ENCODE results near the gene SLF2.

Gene SLF2

GRCh38 chr10:100894589-100895294 is 18.0 kb upstream of the SLF2 start:
- no peak for TF ChIP-seq SUZ12 (IDR thresholded peaks at IDR 0.05; ENCODE audit: extremely low read depth, insufficient read depth, insufficient read length)
- TF ChIP-seq ZNF274 (IDR thresholded peaks at IDR 0.05; ENCODE audit: low read depth, low read length), result no peak
- TF ChIP-seq YY1 (IDR thresholded peaks at IDR 0.05; ENCODE audit: insufficient read depth, insufficient read length), result no peak
- H3K27me3 ChIP-seq (ENCODE audit: insufficient read depth, insufficient read length), result no peaks in the 10 kb centered on the region
- no peaks in the 10 kb centered on the region for H3K36me3 ChIP-seq (ENCODE audit: insufficient read depth, insufficient read length, low read length)
- no peak overlapping the region for H3K9ac ChIP-seq (ENCODE audit: insufficient read length, low read depth)
- no peak for DNase-seq (ENCODE audit: low read depth, low spot score)
- peaks cover 3% of the 10 kb centered on the region for H3K4me1 ChIP-seq (ENCODE audit: insufficient read depth, insufficient read length)
- H3K9me3 ChIP-seq (ENCODE audit: insufficient read depth, low read length), result no peaks in the 10 kb centered on the region
- no peak overlapping the region for H3K4me3 ChIP-seq (ENCODE audit: insufficient read length, low read depth)

DNA sequence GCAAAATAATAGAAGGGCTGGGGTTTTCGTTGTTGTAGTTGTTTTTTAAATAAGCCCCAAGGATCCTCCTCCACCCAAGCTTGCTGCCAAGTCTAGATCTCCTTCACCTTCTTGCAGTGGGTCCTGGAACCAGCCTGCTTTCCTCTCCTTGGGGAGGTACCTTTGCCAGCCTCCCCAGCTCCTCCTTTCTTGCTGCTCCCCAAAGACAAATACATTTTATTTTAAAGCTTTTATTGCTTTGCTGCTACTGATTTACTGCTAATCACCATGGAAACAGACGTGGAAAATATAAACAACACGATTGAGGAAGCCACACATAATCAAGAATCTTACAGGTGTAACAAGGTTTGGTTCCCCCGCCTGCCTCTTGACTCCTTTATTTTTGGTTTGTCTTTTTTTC is 17.4 kb upstream of the SLF2 start:
- no peaks in the 10 kb centered on the region for H3K36me3 ChIP-seq (ENCODE audit: insufficient read depth, insufficient read length, low read length)
- no peaks in the 10 kb centered on the region for H3K9me3 ChIP-seq (ENCODE audit: insufficient read depth, low read length)
- H3K4me1 ChIP-seq (ENCODE audit: insufficient read depth, insufficient read length), result peaks cover 3% of the 10 kb centered on the region
- DNase-seq (ENCODE audit: low read depth, low spot score), result no peak
- TF ChIP-seq YY1 (IDR thresholded peaks at IDR 0.05; ENCODE audit: insufficient read depth, insufficient read length), result no peak
- TF ChIP-seq SUZ12 (IDR thresholded peaks at IDR 0.05; ENCODE audit: extremely low read depth, insufficient read depth, insufficient read length), result no peak
- TF ChIP-seq ZNF274 (IDR thresholded peaks at IDR 0.05; ENCODE audit: low read depth, low read length), result no peak
- H3K27me3 ChIP-seq (ENCODE audit: insufficient read depth, insufficient read length), result no peaks in the 10 kb centered on the region
- H3K9ac ChIP-seq (ENCODE audit: insufficient read length, low read depth), result no peak overlapping the region
- no peak overlapping the region for H3K4me3 ChIP-seq (ENCODE audit: insufficient read length, low read depth)

DNA sequence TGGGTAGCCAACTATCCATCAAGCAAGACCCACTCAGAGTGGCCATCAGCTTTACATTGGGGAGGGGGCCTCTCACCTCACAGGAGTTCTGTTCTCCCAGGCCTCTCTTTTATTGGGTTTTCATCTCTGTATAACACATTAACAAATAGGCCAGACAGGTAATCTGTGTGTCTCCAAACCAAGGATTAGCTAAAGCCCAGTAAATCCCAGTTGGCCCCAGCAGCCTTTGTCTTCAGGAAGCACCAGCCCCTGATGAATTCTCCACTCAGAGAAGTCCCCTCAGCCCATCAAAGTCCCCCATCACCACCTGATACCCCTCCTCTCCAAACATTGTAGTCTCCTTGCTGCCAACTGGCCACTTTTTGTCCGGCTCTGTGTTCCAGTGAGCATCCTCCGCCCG is 16.9 kb upstream of the SLF2 start:
- no peak for DNase-seq (ENCODE audit: low read depth, low spot score)
- Histone ChIP-seq H3K9me3 (ENCODE audit: insufficient read depth, low read length) (no peaks in the 10 kb centered on the region), H3K27me3 (ENCODE audit: insufficient read depth, insufficient read length) (no peaks in the 10 kb centered on the region), H3K36me3 (ENCODE audit: insufficient read depth, insufficient read length, low read length) (no peaks in the 10 kb centered on the region), H3K4me1 (ENCODE audit: insufficient read depth, insufficient read length) (peaks cover 2% of the 10 kb centered on the region), H3K4me3 (ENCODE audit: insufficient read length, low read depth) (no peak overlapping the region), H3K9ac (ENCODE audit: insufficient read length, low read depth) (no peak overlapping the region)
- TF ChIP-seq SUZ12 (IDR thresholded peaks at IDR 0.05; ENCODE audit: extremely low read depth, insufficient read depth, insufficient read length), result no peak
- TF ChIP-seq ZNF274 (IDR thresholded peaks at IDR 0.05; ENCODE audit: low read depth, low read length), result no peak

GRCh38 chr10:100896876-100897461 is 15.8 kb upstream of the SLF2 start:
- DNase-seq (ENCODE audit: low read depth, low spot score), result no peak
- H3K9ac ChIP-seq (ENCODE audit: insufficient read length, low read depth), result no peak overlapping the region
- H3K27me3 ChIP-seq (ENCODE audit: insufficient read depth, insufficient read length), result no peaks in the 10 kb centered on the region

DNA sequence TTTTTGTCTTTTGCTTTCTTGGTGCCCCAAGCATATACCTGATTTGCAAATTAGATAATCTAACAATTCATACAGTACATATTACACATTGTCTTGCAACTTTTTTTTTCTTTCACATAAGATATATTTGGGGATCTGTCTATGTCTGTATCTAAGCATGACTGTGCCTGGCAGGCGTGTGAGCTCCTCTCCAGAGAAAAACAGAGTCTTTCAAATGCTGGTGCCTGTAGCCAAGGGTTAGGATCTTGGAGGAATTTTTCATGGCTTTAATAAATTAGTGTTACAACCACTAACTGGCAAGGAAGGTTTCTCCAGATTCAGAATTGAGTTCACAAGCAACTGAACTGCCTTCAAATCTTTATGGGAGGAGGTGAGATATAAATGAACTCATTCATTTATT is 14.8 kb upstream of the SLF2 start:
- TF ChIP-seq YY1 (IDR thresholded peaks at IDR 0.05; ENCODE audit: insufficient read depth, insufficient read length) (no peak), ZNF274 (IDR thresholded peaks at IDR 0.05; ENCODE audit: low read depth, low read length) (no peak), SUZ12 (IDR thresholded peaks at IDR 0.05; ENCODE audit: extremely low read depth, insufficient read depth, insufficient read length) (no peak)
- Histone ChIP-seq H3K36me3 (ENCODE audit: insufficient read depth, insufficient read length, low read length) (no peaks in the 10 kb centered on the region), H3K27me3 (ENCODE audit: insufficient read depth, insufficient read length) (no peaks in the 10 kb centered on the region), H3K9ac (ENCODE audit: insufficient read length, low read depth) (no peak overlapping the region), H3K9me3 (ENCODE audit: insufficient read depth, low read length) (no peaks in the 10 kb centered on the region), H3K4me3 (ENCODE audit: insufficient read length, low read depth) (no peak overlapping the region), H3K4me1 (ENCODE audit: insufficient read depth, insufficient read length) (no peaks in the 10 kb centered on the region)
- no peak for DNase-seq (ENCODE audit: low read depth, low spot score)

More at GRCh38 chr10:100896876-100897461, 15.8 kb upstream of the SLF2 start:
- H3K4me3 ChIP-seq (ENCODE audit: insufficient read length, low read depth), result no peak overlapping the region
- H3K4me1 ChIP-seq (ENCODE audit: insufficient read depth, insufficient read length), result no peaks in the 10 kb centered on the region
- TF ChIP-seq SUZ12 (IDR thresholded peaks at IDR 0.05; ENCODE audit: extremely low read depth, insufficient read depth, insufficient read length) (no peak), ZNF274 (IDR thresholded peaks at IDR 0.05; ENCODE audit: low read depth, low read length) (no peak), YY1 (IDR thresholded peaks at IDR 0.05; ENCODE audit: insufficient read depth, insufficient read length) (no peak)
- H3K9me3 ChIP-seq (ENCODE audit: insufficient read depth, low read length), result no peaks in the 10 kb centered on the region
- no peaks in the 10 kb centered on the region for H3K36me3 ChIP-seq (ENCODE audit: insufficient read depth, insufficient read length, low read length)

DNA sequence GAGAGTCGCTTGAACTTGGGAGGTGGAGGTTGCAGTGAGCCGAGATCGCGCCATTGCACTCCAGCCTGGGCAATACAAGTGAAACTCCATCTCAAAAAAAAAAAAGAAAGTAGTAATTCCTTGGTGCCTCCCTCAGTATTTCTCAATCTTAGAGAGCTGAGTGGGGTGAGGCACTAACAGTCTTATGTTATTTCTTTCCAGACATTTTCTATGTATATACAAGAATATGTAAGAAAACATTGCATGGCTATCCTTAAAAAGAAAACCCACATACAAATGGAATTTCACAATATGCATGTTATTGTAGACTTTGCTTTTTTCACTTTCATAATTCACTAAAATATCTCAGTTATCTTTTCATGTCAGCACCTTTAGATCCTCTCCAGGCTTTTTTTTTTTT is 13.6 kb upstream of the SLF2 start:
- no peaks in the 10 kb centered on the region for H3K27me3 ChIP-seq (ENCODE audit: insufficient read depth, insufficient read length)
- no peaks in the 10 kb centered on the region for H3K4me1 ChIP-seq (ENCODE audit: insufficient read depth, insufficient read length)
- H3K36me3 ChIP-seq (ENCODE audit: insufficient read depth, insufficient read length, low read length), result no peaks in the 10 kb centered on the region
- no peak overlapping the region for H3K4me3 ChIP-seq (ENCODE audit: insufficient read length, low read depth)
- TF ChIP-seq YY1 (IDR thresholded peaks at IDR 0.05; ENCODE audit: insufficient read depth, insufficient read length) (no peak), SUZ12 (IDR thresholded peaks at IDR 0.05; ENCODE audit: extremely low read depth, insufficient read depth, insufficient read length) (no peak), ZNF274 (IDR thresholded peaks at IDR 0.05; ENCODE audit: low read depth, low read length) (no peak)
- H3K9ac ChIP-seq (ENCODE audit: insufficient read length, low read depth), result no peak overlapping the region
- DNase-seq (ENCODE audit: low read depth, low spot score), result no peak
- no peaks in the 10 kb centered on the region for H3K9me3 ChIP-seq (ENCODE audit: insufficient read depth, low read length)

DNA sequence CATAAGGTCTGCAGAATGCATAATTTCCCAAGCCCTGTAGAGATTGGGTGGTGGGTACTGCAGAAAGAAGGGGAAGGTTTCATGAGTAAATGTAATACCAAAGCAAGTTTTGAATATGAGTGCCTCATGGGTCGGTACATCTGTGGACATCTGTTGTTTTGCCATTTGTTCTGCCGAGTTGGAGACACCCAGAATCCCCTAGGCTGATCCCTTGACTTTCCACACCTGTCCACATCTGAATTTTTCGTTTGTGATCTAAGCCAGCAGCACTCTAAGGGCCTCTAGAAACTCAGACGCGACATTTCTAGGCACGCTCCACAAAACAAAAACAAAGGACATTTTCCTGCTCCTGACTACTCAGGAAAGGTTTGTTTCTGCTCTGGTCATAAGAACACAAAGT is 11.7 kb upstream of the SLF2 start:
- Histone ChIP-seq H3K9me3 (ENCODE audit: insufficient read depth, low read length) (no peaks in the 10 kb centered on the region), H3K4me1 (ENCODE audit: insufficient read depth, insufficient read length) (no peaks in the 10 kb centered on the region), H3K4me3 (ENCODE audit: insufficient read length, low read depth) (no peak overlapping the region), H3K27me3 (ENCODE audit: insufficient read depth, insufficient read length) (no peaks in the 10 kb centered on the region), H3K36me3 (ENCODE audit: insufficient read depth, insufficient read length, low read length) (no peaks in the 10 kb centered on the region), H3K9ac (ENCODE audit: insufficient read length, low read depth) (no peak overlapping the region)
- TF ChIP-seq YY1 (IDR thresholded peaks at IDR 0.05; ENCODE audit: insufficient read depth, insufficient read length) (no peak), ZNF274 (IDR thresholded peaks at IDR 0.05; ENCODE audit: low read depth, low read length) (no peak), SUZ12 (IDR thresholded peaks at IDR 0.05; ENCODE audit: extremely low read depth, insufficient read depth, insufficient read length) (no peak)
- DNase-seq (ENCODE audit: low read depth, low spot score), result no peak
